ENCODE measurements around the gene MBLAC2. TPM values are rescaled to one million over a fixed set of nuclear protein-coding genes. Genes with fewer than 3 reads are reported as not detected.

MBLAC2 gene
- total RNA-seq (4.2 TPM), polyA plus RNA-seq (1 to 10 TPM; 2.0 to 5.4 (median 3.6) TPM)

GRCh38 chr5:90474235-90475107 is at the start of gene MBLAC2, which contains the start of gene POLR3G:
TSS of gene MBLAC2 (minus strand) at chr5:90474771. CDS start at chr5:90474292, 479 bp downstream.
TSS of gene POLR3G (plus strand) at chr5:90474864. CDS start at chr5:90485568, 10,704 bp downstream.
- Mint-ChIP-seq H3K27me3 (no peaks in the 10 kb centered on the region), H3K9me3 (peaks cover 0 to 4% (median 0%) of the 10 kb centered on the region in 7 donors), H3K27ac (peak within 1 kb of the TSS; percentile 94 to 96 (median 96)), H3K4me3 (peak within 1 kb of the TSS; percentile 97 to 100 (median 98)), H3K4me1 (peaks cover 11 to 44% (median 28%) of the 10 kb centered on the region in 4 donors), H3K36me3 (peaks cover 18% of the 10 kb centered on the region)
- peaks cover 24% of the 10 kb centered on the region for H3K4me1 ChIP-seq (ENCODE audit: control insufficient read depth, insufficient read depth, low read length, poor library complexity, severe bottlenecking)
- peaks cover 7% of the 10 kb centered on the region for H3K36me3 ChIP-seq (ENCODE audit: control insufficient read depth, insufficient read depth, low read length)
- H3K27me3 ChIP-seq (ENCODE audit: control insufficient read depth, insufficient read depth, low read length) = no peaks in the 10 kb centered on the region
- ATAC-seq (ENCODE audit: low read depth in 2 of 2) = peak; percentile 89 to 92
- H3K27ac ChIP-seq (ENCODE audit: insufficient read depth, low read length, poor library complexity, severe bottlenecking) = peak within 1 kb of the TSS; percentile 77
- H3K4me3 ChIP-seq (ENCODE audit: low read depth, low read length) = peak within 1 kb of the TSS; percentile 88
- peak; percentile 86 to 95 (median 91) for DNase-seq
- H3K9me3 ChIP-seq (ENCODE audit: control insufficient read depth in 2 of 2, low read length in 2 of 2) = no peaks in the 10 kb centered on the region

GRCh38 chr5:90519081-90519480 is 44.5 kb upstream of the MBLAC2 start:
- H3K27ac Mint-ChIP-seq = no peak overlapping the region
- H3K4me1 Mint-ChIP-seq = peaks cover 6 to 25% (median 22%) of the 10 kb centered on the region in 4 donors
- H3K9me3 Mint-ChIP-seq = no peaks in the 10 kb centered on the region
- H3K27me3 Mint-ChIP-seq = no peaks in the 10 kb centered on the region
- ATAC-seq (ENCODE audit: low read depth in 2 of 2) = no peak
- H3K36me3 ChIP-seq (ENCODE audit: control insufficient read depth, insufficient read depth, low read length) = peaks cover 42% of the 10 kb centered on the region
- peaks cover 37% of the 10 kb centered on the region for H3K36me3 Mint-ChIP-seq
- H3K4me3 ChIP-seq (ENCODE audit: low read depth, low read length) = no peak overlapping the region
- H3K4me3 Mint-ChIP-seq = no peak overlapping the region
- no peaks in the 10 kb centered on the region for H3K9me3 ChIP-seq (ENCODE audit: control insufficient read depth in 2 of 2, low read length in 2 of 2)
- DNase-seq = no peak
- no peaks in the 10 kb centered on the region for H3K27me3 ChIP-seq (ENCODE audit: control insufficient read depth, insufficient read depth, low read length)
- no peak overlapping the region for H3K27ac ChIP-seq (ENCODE audit: insufficient read depth, low read length, poor library complexity, severe bottlenecking)
- H3K4me1 ChIP-seq (ENCODE audit: control insufficient read depth, insufficient read depth, low read length, poor library complexity, severe bottlenecking) = no peaks in the 10 kb centered on the region

- H3K27me3 ChIP-seq (ENCODE audit: control insufficient read depth, insufficient read depth, low read length) = no peaks in the 10 kb centered on the region
- H3K27ac ChIP-seq (ENCODE audit: insufficient read depth, low read length, poor library complexity, severe bottlenecking) = no peak overlapping the region
- H3K4me3 ChIP-seq (ENCODE audit: low read depth, low read length) = no peak overlapping the region
- ATAC-seq (ENCODE audit: low read depth in 2 of 2) = no peak
- no peak overlapping the region for H3K4me3 Mint-ChIP-seq
- H3K27ac Mint-ChIP-seq = no peak overlapping the region
- no peaks in the 10 kb centered on the region for H3K4me1 ChIP-seq (ENCODE audit: control insufficient read depth, insufficient read depth, low read length, poor library complexity, severe bottlenecking)
- H3K36me3 ChIP-seq (ENCODE audit: control insufficient read depth, insufficient read depth, low read length) = peaks cover 38% of the 10 kb centered on the region
- H3K36me3 Mint-ChIP-seq = peaks cover 37% of the 10 kb centered on the region
- no peaks in the 10 kb centered on the region for H3K9me3 ChIP-seq (ENCODE audit: control insufficient read depth in 2 of 2, low read length in 2 of 2)
- H3K4me1 Mint-ChIP-seq = peaks cover 3 to 23% (median 19%) of the 10 kb centered on the region in 4 donors
- DNase-seq = no peak
- no peaks in the 10 kb centered on the region for H3K27me3 Mint-ChIP-seq
- H3K9me3 Mint-ChIP-seq = no peaks in the 10 kb centered on the region
These were observed 44.1 kb upstream of the MBLAC2 start for GRCh38 chr5:90518661-90519060.

- no peak for ATAC-seq (ENCODE audit: low read depth in 2 of 2)
- no peak overlapping the region for H3K27ac Mint-ChIP-seq
- H3K36me3 Mint-ChIP-seq = peaks cover 12% of the 10 kb centered on the region
These were observed 39.9 kb upstream of the MBLAC2 start for GRCh38 chr5:90514520-90514919.

GRCh38 chr5:90510438-90510837 is 35.9 kb upstream of the MBLAC2 start:
- Histone ChIP-seq H3K9me3 (ENCODE audit: control insufficient read depth in 2 of 2, low read length in 2 of 2) (no peaks in the 10 kb centered on the region), H3K4me3 (ENCODE audit: low read depth, low read length) (no peak overlapping the region), H3K4me1 (ENCODE audit: control insufficient read depth, insufficient read depth, low read length, poor library complexity, severe bottlenecking) (no peaks in the 10 kb centered on the region), H3K27ac (ENCODE audit: insufficient read depth, low read length, poor library complexity, severe bottlenecking) (no peak overlapping the region), H3K36me3 (ENCODE audit: control insufficient read depth, insufficient read depth, low read length) (no peaks in the 10 kb centered on the region), H3K27me3 (ENCODE audit: control insufficient read depth, insufficient read depth, low read length) (no peaks in the 10 kb centered on the region)
- Mint-ChIP-seq H3K4me3 (no peak overlapping the region), H3K9me3 (peaks cover 0 to 4% (median 0%) of the 10 kb centered on the region in 7 donors), H3K4me1 (peaks cover 0 to 12% (median 6%) of the 10 kb centered on the region in 4 donors), H3K27me3 (no peaks in the 10 kb centered on the region), H3K27ac (no peak overlapping the region), H3K36me3 (no peaks in the 10 kb centered on the region)
- DNase-seq (no peak), ATAC-seq (ENCODE audit: low read depth in 2 of 2) (no peak)

More at GRCh38 chr5:90514520-90514919, 39.9 kb upstream of the MBLAC2 start:
- H3K36me3 ChIP-seq (ENCODE audit: control insufficient read depth, insufficient read depth, low read length) = peaks cover 16% of the 10 kb centered on the region
- Mint-ChIP-seq H3K4me1 (peaks cover 0 to 5% (median 3%) of the 10 kb centered on the region in 4 donors), H3K27me3 (no peaks in the 10 kb centered on the region), H3K4me3 (no peak overlapping the region), H3K9me3 (peaks cover 0 to under 1% (median 0%) of the 10 kb centered on the region in 7 donors)
- H3K4me1 ChIP-seq (ENCODE audit: control insufficient read depth, insufficient read depth, low read length, poor library complexity, severe bottlenecking) = no peaks in the 10 kb centered on the region
- H3K27me3 ChIP-seq (ENCODE audit: control insufficient read depth, insufficient read depth, low read length) = no peaks in the 10 kb centered on the region
- DNase-seq = no peak
- no peaks in the 10 kb centered on the region for H3K9me3 ChIP-seq (ENCODE audit: control insufficient read depth in 2 of 2, low read length in 2 of 2)
- H3K27ac ChIP-seq (ENCODE audit: insufficient read depth, low read length, poor library complexity, severe bottlenecking) = no peak overlapping the region
- no peak overlapping the region for H3K4me3 ChIP-seq (ENCODE audit: low read depth, low read length)

GRCh38 chr5:90506221-90506620 is 31.6 kb upstream of the MBLAC2 start:
- H3K36me3 Mint-ChIP-seq = no peaks in the 10 kb centered on the region
- peaks cover 0 to 12% (median 6%) of the 10 kb centered on the region in 4 donors for H3K4me1 Mint-ChIP-seq
- Histone ChIP-seq H3K36me3 (ENCODE audit: control insufficient read depth, insufficient read depth, low read length) (no peaks in the 10 kb centered on the region), H3K4me3 (ENCODE audit: low read depth, low read length) (no peak overlapping the region), H3K4me1 (ENCODE audit: control insufficient read depth, insufficient read depth, low read length, poor library complexity, severe bottlenecking) (no peaks in the 10 kb centered on the region), H3K27ac (ENCODE audit: insufficient read depth, low read length, poor library complexity, severe bottlenecking) (no peak overlapping the region), H3K27me3 (ENCODE audit: control insufficient read depth, insufficient read depth, low read length) (no peaks in the 10 kb centered on the region), H3K9me3 (ENCODE audit: control insufficient read depth in 2 of 2, low read length in 2 of 2) (no peaks in the 10 kb centered on the region)
- no peaks in the 10 kb centered on the region for H3K27me3 Mint-ChIP-seq
- ATAC-seq (ENCODE audit: low read depth in 2 of 2) = no peak
- DNase-seq = no peak
- H3K9me3 Mint-ChIP-seq = peaks cover 0 to 4% (median 0%) of the 10 kb centered on the region in 7 donors
- no peak overlapping the region for H3K4me3 Mint-ChIP-seq
- no peak overlapping the region for H3K27ac Mint-ChIP-seq

GRCh38 chr5:90504743-90505142 is 30.2 kb upstream of the MBLAC2 start:
- H3K4me1 ChIP-seq (ENCODE audit: control insufficient read depth, insufficient read depth, low read length, poor library complexity, severe bottlenecking) = no peaks in the 10 kb centered on the region
- DNase-seq (no peak), ATAC-seq (ENCODE audit: low read depth in 2 of 2) (no peak)
- no peak overlapping the region for H3K27ac ChIP-seq (ENCODE audit: insufficient read depth, low read length, poor library complexity, severe bottlenecking)
- H3K27me3 ChIP-seq (ENCODE audit: control insufficient read depth, insufficient read depth, low read length) = no peaks in the 10 kb centered on the region
- Mint-ChIP-seq H3K27me3 (no peaks in the 10 kb centered on the region), H3K27ac (no peak overlapping the region), H3K4me3 (no peak overlapping the region), H3K36me3 (no peaks in the 10 kb centered on the region), H3K4me1 (peaks cover 0 to 12% (median 6%) of the 10 kb centered on the region in 4 donors), H3K9me3 (peaks cover 0 to 4% (median 0%) of the 10 kb centered on the region in 7 donors)
- H3K9me3 ChIP-seq (ENCODE audit: control insufficient read depth in 2 of 2, low read length in 2 of 2) = no peaks in the 10 kb centered on the region
- H3K36me3 ChIP-seq (ENCODE audit: control insufficient read depth, insufficient read depth, low read length) = no peaks in the 10 kb centered on the region
- H3K4me3 ChIP-seq (ENCODE audit: low read depth, low read length) = no peak overlapping the region
